ENCODE data around the gene ST3GAL3. TPM values are rescaled to one million over a fixed set of nuclear protein-coding genes. Genes with fewer than 3 reads are reported as not detected.

ST3GAL3 gene
- total and polyA plus RNA-seq, 12 donors, result 14.5 to 39.3 (median 31.7) TPM

- ATAC-seq, result no peak
- Histone ChIP-seq H3K27me3 (no peaks in the 10 kb centered on the region), H3K4me1 (peaks cover 0 to 6% (median 0%) of the 10 kb centered on the region in 9 donors), H3K36me3 (peaks cover 0 to 31% (median 0%) of the 10 kb centered on the region in 9 donors), H3K4me3 (no peak overlapping the region), H3K27ac (no peak overlapping the region), H3K9me3 (no peaks in the 10 kb centered on the region)
- WGBS, 2 donors, result 88 to 92% methylated on average over 1 of the region's 1 CpG
- intact Hi-C loops (cut with DNase I), result no loop called here
- TF ChIP-seq CTCF (IDR thresholded peaks at IDR 0.05), result no peak
- no peak for DNase-seq
These were observed 203.0 kb downstream of the ST3GAL3 start for GRCh38 chr1:43910343-43910742.

- DNase-seq (no peak), ATAC-seq (peak in 5 of 8 donors; percentile 28 to 79 (median 49))
- intact Hi-C loops (cut with DNase I), result no loop called here
- Histone ChIP-seq H3K27me3 (no peaks in the 10 kb centered on the region), H3K4me3 (no peak overlapping the region), H3K27ac (peak overlapping the region in 1 of 10 donors; percentile 2), H3K9me3 (no peaks in the 10 kb centered on the region), H3K36me3 (peaks cover 0 to 20% (median 0%) of the 10 kb centered on the region in 9 donors), H3K4me1 (peaks cover 0 to 6% (median 0%) of the 10 kb centered on the region in 9 donors)
- TF ChIP-seq CTCF (IDR thresholded peaks at IDR 0.05), result no peak
- WGBS, 2 donors, result 71 to 72% methylated on average over 2 of the region's 2 CpGs
These were observed 205.3 kb downstream of the ST3GAL3 start for GRCh38 chr1:43912607-43913006.

GRCh38 chr1:43913051-43913501 is 205.7 kb downstream of the ST3GAL3 start:
- no peak for TF ChIP-seq CTCF (IDR thresholded peaks at IDR 0.05)
- Histone ChIP-seq H3K27ac (peak overlapping the region in 1 of 10 donors; percentile 2), H3K4me3 (no peak overlapping the region), H3K9me3 (no peaks in the 10 kb centered on the region), H3K4me1 (peaks cover 0 to 6% (median 0%) of the 10 kb centered on the region in 9 donors), H3K27me3 (no peaks in the 10 kb centered on the region), H3K36me3 (peaks cover 0 to 16% (median 0%) of the 10 kb centered on the region in 9 donors)
- WGBS, 2 donors, result 86% methylated on average over 7 of the region's 7 CpGs
- no peak for DNase-seq
- intact Hi-C loops (cut with DNase I), result no loop called here
- ATAC-seq, result peak in 1 of 8 donors; percentile 65

GRCh38 chr1:43913666-43914360 is 206.5 kb downstream of the ST3GAL3 start:
- WGBS, 2 donors, result 86 to 88% methylated on average over 18 of the region's 18 CpGs
- peaks cover 0 to 6% (median 0%) of the 10 kb centered on the region in 9 donors for H3K4me1 ChIP-seq
- ATAC-seq, result no peak
- DNase-seq, result no peak
- no peak overlapping the region for H3K4me3 ChIP-seq
- no peak overlapping the region for H3K27ac ChIP-seq
- H3K9me3 ChIP-seq, result no peaks in the 10 kb centered on the region
- intact Hi-C loops (cut with DNase I), result no loop called here
- peaks cover 0 to 13% (median 0%) of the 10 kb centered on the region in 9 donors for H3K36me3 ChIP-seq
- no peak for TF ChIP-seq CTCF (IDR thresholded peaks at IDR 0.05)
- no peaks in the 10 kb centered on the region for H3K27me3 ChIP-seq
